Suprapubic skin (tissue), 3 donors: ENCODE measurements around the gene EPC2.

ENCODE experiments used
- POLR2A ChIP-seq, 2 donors: fragments of 450-650 bp; IDR thresholded peaks; one replicate each; pipeline ENCODE4 v1.6.1; 2017; ENCODE audit warnings: antibody characterized with exemption in 2 of 2, mild to moderate bottlenecking in 2 of 2, moderate library complexity in 2 of 2
- TF ChIP-seq, protein P1 (sequence below), 2 donors: fragments of 200-600 bp in 1 of 2; fragments of 450-650 bp in 1 of 2; sonication (generic) in 1 of 2; IDR thresholded peaks; one replicate each; pipeline ENCODE4 v1.5.1; 2016 to 2019; ENCODE audit warnings: antibody characterized with exemption in 2 of 2, mild to moderate bottlenecking in 1 of 2, moderate library complexity in 1 of 2

DNA sequence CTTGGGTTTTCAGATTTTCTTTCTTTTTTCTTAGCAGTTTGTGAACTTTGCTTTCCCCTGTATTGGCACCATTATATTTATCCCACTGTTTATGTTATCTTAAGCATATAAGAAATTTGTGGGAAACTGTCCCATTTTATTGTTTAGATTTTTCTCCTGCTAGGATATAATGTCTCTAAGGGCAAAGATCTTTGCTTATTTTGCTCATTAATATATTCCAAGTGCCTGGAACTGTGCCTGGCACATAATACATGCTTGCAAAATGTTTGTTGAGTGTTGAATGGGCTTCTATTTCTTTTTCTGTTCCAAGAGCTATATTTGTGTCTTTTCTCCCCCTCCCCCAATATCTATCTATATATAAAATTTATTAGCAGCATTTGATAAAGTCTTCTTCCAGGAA, 5.4 kb downstream of the EPC2 start:
- TF ChIP-seq, protein P1, sequence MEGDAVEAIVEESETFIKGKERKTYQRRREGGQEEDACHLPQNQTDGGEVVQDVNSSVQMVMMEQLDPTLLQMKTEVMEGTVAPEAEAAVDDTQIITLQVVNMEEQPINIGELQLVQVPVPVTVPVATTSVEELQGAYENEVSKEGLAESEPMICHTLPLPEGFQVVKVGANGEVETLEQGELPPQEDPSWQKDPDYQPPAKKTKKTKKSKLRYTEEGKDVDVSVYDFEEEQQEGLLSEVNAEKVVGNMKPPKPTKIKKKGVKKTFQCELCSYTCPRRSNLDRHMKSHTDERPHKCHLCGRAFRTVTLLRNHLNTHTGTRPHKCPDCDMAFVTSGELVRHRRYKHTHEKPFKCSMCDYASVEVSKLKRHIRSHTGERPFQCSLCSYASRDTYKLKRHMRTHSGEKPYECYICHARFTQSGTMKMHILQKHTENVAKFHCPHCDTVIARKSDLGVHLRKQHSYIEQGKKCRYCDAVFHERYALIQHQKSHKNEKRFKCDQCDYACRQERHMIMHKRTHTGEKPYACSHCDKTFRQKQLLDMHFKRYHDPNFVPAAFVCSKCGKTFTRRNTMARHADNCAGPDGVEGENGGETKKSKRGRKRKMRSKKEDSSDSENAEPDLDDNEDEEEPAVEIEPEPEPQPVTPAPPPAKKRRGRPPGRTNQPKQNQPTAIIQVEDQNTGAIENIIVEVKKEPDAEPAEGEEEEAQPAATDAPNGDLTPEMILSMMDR (IDR thresholded peaks at IDR 0.05) = no peak
- no peak for TF ChIP-seq POLR2A (IDR thresholded peaks at IDR 0.05)
